SK-N-MC (cell line): Measurements from ENCODE around the gene PTPRK.

Experiments
- EZH2 ChIP-seq: fragments of 200-600 bp; sonication (generic); IDR thresholded peaks from one replicate; pipeline ENCODE4 v1.6.1; 2017; ENCODE audit warnings: antibody characterized with exemption
- FOXP2 ChIP-seq: optimal IDR thresholded peaks from 2 replicates; pipeline ENCODE3; 2011; ENCODE audit warnings: mild to moderate bottlenecking, moderate library complexity; ENCODE audit not compliant: insufficient read depth; ENCODE audit errors: extremely low read length, control extremely low read depth
- POLR2AphosphoS5 ChIP-seq: IDR thresholded peaks from 2 replicates; pipeline ENCODE4 v1.6.1; 2012; ENCODE audit warnings: mild to moderate bottlenecking, low read depth, low read length, borderline replicate concordance

- no peak for TF ChIP-seq POLR2AphosphoS5
- no peak for TF ChIP-seq EZH2
- TF ChIP-seq FOXP2 = no peak
These were observed 29.3 kb downstream of the PTPRK start for GRCh38 chr6:128491100-128491581.
